Erythroblast (primary cell): Measurements from ENCODE around the gene LDLR.
"Not testable (repeated sequence)": the region's sequence is repeated elsewhere in the genome, so short reads cannot be mapped to it uniquely, and the experiment has no call there.

Experiments used
- GATA1 ChIP-seq: IDR thresholded peaks from 2 replicates; pipeline ENCODE4 v1.6.1; 2011; ENCODE audit warnings: low read depth, mild to moderate bottlenecking, control low read depth, low read length, moderate library complexity
- POLR2A ChIP-seq: IDR thresholded peaks from 2 replicates; pipeline ENCODE4 v1.6.1; 2011; ENCODE audit warnings: mild to moderate bottlenecking, low read length

DNA sequence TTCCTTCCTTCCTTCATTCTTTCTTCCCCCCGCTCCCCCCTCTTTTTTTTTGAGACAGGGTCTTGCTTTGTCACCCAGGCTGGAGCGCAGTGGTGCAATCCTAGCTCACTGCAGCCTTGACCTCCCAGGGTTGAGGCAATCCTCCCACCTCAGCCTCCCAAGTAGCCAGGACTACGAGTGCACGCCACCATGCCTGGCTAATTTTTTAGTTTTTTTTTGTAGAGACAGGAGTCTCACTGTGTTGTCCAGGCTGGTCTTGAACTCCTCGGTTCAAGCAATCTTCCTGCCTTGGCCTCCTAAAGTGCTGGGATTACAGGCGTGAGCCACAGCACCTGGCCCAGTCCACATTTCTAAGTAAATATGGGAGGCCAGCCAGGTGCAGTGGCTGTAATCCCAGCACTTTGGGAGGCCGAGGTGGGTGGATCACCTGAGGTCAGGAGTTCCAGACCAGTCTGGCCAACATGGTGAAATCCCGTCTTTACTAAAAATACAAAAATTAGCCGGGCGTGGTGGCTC is 50.8 kb downstream of the LDLR start:
- TF ChIP-seq POLR2A, GATA1: not testable (repeated sequence)
